ENCODE measurements around the gene VSTM4.

Gene VSTM4

DNA sequence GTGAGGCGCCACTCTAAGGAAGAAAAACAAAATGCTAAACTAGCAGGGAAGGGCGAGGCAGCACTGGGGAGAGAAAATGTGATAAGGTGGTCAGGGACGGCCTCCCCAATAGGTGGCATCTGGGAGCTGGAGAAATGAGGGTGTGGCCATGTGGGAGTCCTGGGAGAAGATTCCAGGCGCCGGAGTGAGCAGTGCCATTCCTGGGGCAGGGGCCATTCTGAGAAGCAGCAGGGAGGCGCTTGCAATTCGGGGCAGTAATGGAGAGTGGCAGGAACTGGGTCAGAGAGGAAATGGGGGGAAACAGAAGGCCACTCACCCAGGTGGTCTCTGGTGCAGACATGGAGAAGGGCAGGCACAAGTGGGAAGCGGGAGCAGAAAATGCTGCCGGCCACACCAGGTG, 113.9 kb downstream of the VSTM4 start:
- no peak for DNase-seq (ENCODE audit: low spot score)
- TF ChIP-seq, protein P1, sequence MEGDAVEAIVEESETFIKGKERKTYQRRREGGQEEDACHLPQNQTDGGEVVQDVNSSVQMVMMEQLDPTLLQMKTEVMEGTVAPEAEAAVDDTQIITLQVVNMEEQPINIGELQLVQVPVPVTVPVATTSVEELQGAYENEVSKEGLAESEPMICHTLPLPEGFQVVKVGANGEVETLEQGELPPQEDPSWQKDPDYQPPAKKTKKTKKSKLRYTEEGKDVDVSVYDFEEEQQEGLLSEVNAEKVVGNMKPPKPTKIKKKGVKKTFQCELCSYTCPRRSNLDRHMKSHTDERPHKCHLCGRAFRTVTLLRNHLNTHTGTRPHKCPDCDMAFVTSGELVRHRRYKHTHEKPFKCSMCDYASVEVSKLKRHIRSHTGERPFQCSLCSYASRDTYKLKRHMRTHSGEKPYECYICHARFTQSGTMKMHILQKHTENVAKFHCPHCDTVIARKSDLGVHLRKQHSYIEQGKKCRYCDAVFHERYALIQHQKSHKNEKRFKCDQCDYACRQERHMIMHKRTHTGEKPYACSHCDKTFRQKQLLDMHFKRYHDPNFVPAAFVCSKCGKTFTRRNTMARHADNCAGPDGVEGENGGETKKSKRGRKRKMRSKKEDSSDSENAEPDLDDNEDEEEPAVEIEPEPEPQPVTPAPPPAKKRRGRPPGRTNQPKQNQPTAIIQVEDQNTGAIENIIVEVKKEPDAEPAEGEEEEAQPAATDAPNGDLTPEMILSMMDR (IDR thresholded peaks at IDR 0.05; ENCODE audit: borderline replicate concordance, control extremely low read depth, extremely low read depth, insufficient read depth, missing control alignments): no peak
- in situ Hi-C loops (cut with MboI; ENCODE audit: low sequenced_read_pairs, unreplicated experiment): no loop called here

DNA sequence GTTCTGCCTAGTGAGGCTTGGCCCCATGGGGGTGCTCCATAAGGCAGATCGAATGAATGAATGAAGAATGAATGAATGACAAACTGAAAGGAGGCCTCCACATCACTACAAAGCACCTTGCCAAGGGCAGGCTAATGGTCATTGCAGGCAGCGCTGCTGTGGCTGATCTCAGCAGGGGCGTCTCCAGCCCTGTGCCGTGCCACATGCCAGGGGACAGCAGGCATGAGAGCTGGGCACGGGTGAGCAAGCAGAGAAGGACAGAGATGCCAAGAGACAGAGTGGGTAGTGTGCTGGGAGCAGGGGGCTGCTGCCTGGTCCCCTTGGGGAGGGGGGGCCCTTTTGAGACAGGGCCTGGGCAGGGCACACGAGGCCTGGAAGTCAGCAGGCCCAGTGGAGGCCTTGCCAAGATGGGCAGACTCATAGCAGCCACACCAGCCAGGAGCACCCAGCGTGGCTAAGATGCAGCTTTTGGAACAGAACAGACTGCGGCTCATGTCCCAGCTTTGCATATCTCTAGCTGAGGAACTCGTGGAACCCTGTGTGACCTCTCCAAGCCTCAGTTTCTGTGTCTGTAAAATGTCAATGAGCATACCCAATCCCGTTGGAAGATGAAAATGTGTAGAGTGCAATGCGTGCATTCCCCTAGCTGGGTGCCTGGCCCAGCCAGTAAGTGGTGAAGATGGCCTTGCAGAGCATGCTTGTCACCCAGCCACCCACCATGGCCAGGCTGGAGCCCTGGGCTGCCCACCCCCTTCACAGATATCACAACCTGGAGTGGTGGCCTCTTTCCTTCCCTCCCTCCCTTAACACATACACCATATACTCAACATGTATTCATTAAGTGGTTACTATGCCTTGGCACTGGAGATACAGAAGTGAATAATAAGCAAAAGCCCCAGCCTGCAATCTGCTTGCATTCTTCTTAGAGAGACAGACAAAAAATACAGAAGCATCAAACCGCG, 114.6 kb downstream of the VSTM4 start:
- in situ Hi-C loops (cut with MboI; ENCODE audit: low sequenced_read_pairs, unreplicated experiment): no loop called here
- no peak for DNase-seq (ENCODE audit: low spot score)
- TF ChIP-seq, protein P1 (IDR thresholded peaks at IDR 0.05; ENCODE audit: borderline replicate concordance, control extremely low read depth, extremely low read depth, insufficient read depth, missing control alignments): no peak

DNA sequence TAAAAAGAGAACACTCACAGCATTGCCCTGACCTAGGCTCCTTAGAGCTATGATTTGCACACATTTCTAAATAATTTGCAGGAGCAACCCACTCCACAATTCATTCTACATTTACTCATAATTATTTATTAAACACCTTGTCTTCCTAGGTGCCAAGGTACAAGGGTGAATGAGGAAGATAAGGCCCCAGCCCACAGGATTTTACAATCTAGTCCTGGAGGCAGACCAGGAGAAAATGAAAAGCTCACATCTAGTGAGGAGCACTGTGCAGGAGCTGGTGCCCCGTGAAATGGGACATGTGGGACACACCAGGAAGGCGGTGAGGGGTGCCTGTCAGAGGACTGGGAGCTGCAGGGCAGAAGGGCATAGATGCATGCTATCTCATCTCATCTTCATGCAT, 116.0 kb downstream of the VSTM4 start:
- in situ Hi-C loops (cut with MboI; ENCODE audit: low sequenced_read_pairs, unreplicated experiment): no loop called here
- TF ChIP-seq, protein P1 (IDR thresholded peaks at IDR 0.05; ENCODE audit: borderline replicate concordance, control extremely low read depth, extremely low read depth, insufficient read depth, missing control alignments): no peak
- no peak for DNase-seq (ENCODE audit: low spot score)

DNA sequence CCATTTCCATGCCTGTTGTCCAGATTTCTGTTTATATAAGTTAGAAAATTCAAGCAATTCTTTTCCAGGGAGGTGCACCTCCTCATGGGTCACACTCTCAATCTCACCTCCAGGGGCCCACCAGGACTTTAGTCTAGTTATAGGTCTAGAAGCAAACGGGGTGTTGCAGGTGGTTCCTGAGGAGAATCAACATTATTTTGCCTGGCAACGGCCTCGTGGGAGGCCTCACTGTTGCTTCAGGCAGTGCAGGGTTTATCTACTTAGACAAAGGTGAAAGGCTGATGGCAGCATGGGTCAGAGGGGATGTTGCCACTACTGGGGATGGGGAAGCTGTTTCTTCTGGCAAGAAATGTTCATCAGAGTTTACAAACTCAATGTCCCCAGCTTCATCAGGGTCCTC, 119.0 kb downstream of the VSTM4 start:
- no peak for DNase-seq (ENCODE audit: low spot score)
- TF ChIP-seq, protein P1 (IDR thresholded peaks at IDR 0.05; ENCODE audit: borderline replicate concordance, control extremely low read depth, extremely low read depth, insufficient read depth, missing control alignments): no peak
- in situ Hi-C loops (cut with MboI; ENCODE audit: low sequenced_read_pairs, unreplicated experiment): no loop called here

DNA sequence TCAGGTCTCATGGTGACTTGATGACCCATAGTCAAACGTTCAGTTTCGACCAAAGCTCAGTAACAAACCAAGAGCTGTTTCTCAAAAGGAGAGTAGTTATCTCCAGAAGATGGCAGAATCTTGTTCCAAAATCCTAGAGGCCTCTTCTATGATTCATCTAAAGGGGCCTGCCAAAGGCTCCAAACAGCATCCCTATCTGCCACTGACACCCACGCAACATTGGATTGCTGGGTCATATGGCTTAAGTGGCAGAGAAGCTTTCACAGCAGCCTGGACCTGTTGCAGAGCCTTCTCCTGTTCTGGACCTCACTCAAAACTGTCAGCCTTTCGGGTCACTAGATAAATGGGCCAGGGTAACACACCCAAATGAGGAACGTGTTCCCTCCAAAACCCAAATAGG, 121.7 kb downstream of the VSTM4 start:
- in situ Hi-C loops (cut with MboI; ENCODE audit: low sequenced_read_pairs, unreplicated experiment): no loop called here
- TF ChIP-seq, protein P1 (IDR thresholded peaks at IDR 0.05; ENCODE audit: borderline replicate concordance, control extremely low read depth, extremely low read depth, insufficient read depth, missing control alignments): no peak
- DNase-seq (ENCODE audit: low spot score): no peak

DNA sequence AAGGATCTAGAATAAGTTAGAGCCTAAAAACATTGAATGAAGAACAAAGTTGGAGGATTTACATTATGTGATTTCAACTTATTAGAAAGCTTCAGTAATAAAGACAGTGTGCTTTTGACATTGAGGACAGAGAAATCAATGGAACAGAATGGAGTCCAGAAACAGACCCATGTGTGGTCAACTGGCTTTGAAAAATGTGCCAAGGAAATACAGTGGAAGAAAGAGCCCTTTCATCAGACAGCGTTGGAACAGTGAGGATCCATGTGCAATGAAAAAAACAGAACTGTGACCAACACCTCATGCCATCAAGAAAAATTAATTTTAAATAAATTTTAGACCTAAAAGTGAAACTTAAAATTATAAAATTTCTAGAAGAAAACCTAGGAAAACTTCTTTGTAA, 125.1 kb downstream of the VSTM4 start:
- TF ChIP-seq, protein P1 (IDR thresholded peaks at IDR 0.05; ENCODE audit: borderline replicate concordance, control extremely low read depth, extremely low read depth, insufficient read depth, missing control alignments): no peak
- DNase-seq (ENCODE audit: low spot score): no peak
- in situ Hi-C loops (cut with MboI; ENCODE audit: low sequenced_read_pairs, unreplicated experiment): no loop called here
